Activated effector memory CD4-positive, alpha-beta T cell treated with anti-CD3 and anti-CD28 coated beads, Interleukin-2, amount 50 U/mL, for 16 hours (primary cell): ENCODE results near the gene PIWIL4.
"Not testable (repeated sequence)": the region's sequence is repeated elsewhere in the genome, so short reads cannot be mapped to it uniquely, and the experiment has no call there.

Source experiments
- DNase-seq: peaks from one replicate; pipeline ENCODE4 v3.0.0-alpha.2; 2020

PIWIL4 gene

GRCh38 chr11:94586978-94587377 is 19.8 kb downstream of the PIWIL4 start:
- DNase-seq = no peak

- no peak for DNase-seq
Observed at GRCh38 chr11:94588366-94588942, 21.3 kb downstream of the PIWIL4 start.

- DNase-seq = no peak
Observed at GRCh38 chr11:94590352-94591041, 23.3 kb downstream of the PIWIL4 start.

- no peak for DNase-seq
Observed at GRCh38 chr11:94593030-94593429, 25.9 kb downstream of the PIWIL4 start.

GRCh38 chr11:94595076-94595475 is 27.9 kb downstream of the PIWIL4 start:
- no peak for DNase-seq

- DNase-seq = no peak
Observed at GRCh38 chr11:94597896-94598295, 30.7 kb downstream of the PIWIL4 start.

GRCh38 chr11:94599510-94599909 is 32.3 kb downstream of the PIWIL4 start:
- no peak for DNase-seq

GRCh38 chr11:94602430-94603372 is 35.5 kb downstream of the PIWIL4 start:
- no peak for DNase-seq

- DNase-seq = no peak
Observed at GRCh38 chr11:94603587-94603986, 36.4 kb downstream of the PIWIL4 start.

- no peak for DNase-seq
Observed at GRCh38 chr11:94604482-94604881, 37.3 kb downstream of the PIWIL4 start.

GRCh38 chr11:94613120-94613519 is 46.0 kb downstream of the PIWIL4 start:
- no peak for DNase-seq

- DNase-seq = no peak
Observed at GRCh38 chr11:94623120-94623735, 56.1 kb downstream of the PIWIL4 start.

GRCh38 chr11:94625422-94625821 is 58.3 kb downstream of the PIWIL4 start:
- not testable (repeated sequence) for DNase-seq

- DNase-seq = not testable (repeated sequence)
Observed at GRCh38 chr11:94627003-94627560, 59.9 kb downstream of the PIWIL4 start.

- DNase-seq = no peak
Observed at GRCh38 chr11:94629741-94630140, 62.6 kb downstream of the PIWIL4 start.

GRCh38 chr11:94630221-94630620 is 63.1 kb downstream of the PIWIL4 start:
- DNase-seq = no peak

GRCh38 chr11:94632356-94632755 is 65.2 kb downstream of the PIWIL4 start:
- DNase-seq = no peak

- no peak for DNase-seq
Observed at GRCh38 chr11:94635072-94635471, 67.9 kb downstream of the PIWIL4 start.

GRCh38 chr11:94636388-94636949 is 69.3 kb downstream of the PIWIL4 start:
- no peak for DNase-seq

GRCh38 chr11:94638301-94638901 is 71.2 kb downstream of the PIWIL4 start:
- no peak for DNase-seq

- no peak for DNase-seq
Observed at GRCh38 chr11:94638902-94639373, 71.8 kb downstream of the PIWIL4 start.
